ENCODE measurements around the gene ST14.

ST14 gene

DNA sequence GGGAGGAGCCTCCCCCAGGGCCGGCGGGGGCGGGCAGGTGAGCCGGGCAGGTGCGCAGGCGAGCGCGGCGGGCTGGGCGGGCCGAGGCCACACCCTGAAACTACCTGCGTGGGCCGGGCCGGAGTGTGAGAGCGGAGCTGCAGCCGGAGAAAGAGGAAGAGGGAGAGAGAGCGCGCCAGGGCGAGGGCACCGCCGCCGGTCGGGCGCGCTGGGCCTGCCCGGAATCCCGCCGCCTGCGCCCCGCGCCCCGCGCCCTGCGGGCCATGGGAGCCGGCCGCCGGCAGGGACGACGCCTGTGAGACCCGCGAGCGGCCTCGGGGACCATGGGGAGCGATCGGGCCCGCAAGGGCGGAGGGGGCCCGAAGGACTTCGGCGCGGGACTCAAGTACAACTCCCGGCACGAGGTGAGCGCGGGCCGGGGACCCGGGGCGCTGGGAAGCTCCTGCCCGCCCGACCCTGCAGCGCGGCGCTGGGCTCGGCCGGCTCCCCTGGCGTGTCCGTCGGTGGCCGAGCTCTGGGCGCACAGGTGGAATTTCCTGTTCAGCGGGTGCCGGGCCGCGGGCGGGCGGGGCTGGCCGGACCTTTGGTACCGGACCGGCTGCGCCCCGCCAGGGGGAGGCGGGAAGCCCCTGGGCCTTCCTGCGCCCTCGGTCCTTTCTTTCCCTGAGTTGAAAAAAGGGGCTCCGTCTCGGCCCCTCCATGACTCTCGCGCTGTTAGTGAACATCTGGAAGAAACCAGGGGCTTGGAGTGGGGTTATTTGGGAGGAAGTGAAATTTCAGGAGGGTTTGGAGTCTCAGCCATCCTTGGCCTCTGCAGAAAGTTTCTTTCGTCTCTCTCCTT, at the start of gene ST14:
ST14 (plus strand) TSS at position 126 of the 841 bp plus-strand sequence; CDS start at position 324, 198 bp downstream.
- DNase-seq (ENCODE audit: low read depth), result no peak

DNA sequence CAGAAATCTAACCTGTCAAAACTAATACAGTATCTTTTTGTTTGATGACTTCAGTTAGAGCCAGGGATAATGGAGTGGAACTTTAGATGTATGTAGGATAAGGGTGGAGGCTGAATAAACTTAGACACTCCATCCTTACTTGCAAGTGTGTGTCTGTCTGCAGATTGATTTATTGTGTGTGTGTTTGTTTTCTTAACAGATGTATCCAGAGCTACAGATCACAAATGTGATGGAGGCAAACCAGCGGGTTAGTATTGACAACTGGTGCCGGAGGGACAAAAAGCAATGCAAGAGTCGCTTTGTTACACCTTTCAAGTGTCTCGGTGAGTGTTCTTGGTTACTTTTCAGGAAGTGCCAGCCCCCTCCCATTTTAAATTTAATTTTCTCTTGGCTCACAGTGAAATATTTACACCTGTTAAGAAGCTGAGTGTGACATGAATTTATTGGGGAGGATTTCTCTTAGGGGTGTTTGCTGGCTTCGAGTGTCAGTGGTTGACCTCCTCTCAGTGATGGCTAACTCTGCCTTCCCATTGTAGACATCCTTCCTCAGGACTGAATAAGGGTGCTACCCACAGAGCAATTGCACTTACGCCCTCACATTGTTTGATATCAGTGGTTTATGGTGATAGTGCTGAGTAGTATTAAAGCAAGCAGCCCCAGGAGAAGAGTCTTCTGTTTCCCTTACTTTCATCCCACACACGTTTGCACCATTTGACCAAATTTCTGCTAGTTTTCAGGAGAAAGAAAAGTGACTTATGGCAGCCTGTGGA, 49.1 kb upstream of the ST14 start:
- no peak for DNase-seq (ENCODE audit: low read depth)

DNA sequence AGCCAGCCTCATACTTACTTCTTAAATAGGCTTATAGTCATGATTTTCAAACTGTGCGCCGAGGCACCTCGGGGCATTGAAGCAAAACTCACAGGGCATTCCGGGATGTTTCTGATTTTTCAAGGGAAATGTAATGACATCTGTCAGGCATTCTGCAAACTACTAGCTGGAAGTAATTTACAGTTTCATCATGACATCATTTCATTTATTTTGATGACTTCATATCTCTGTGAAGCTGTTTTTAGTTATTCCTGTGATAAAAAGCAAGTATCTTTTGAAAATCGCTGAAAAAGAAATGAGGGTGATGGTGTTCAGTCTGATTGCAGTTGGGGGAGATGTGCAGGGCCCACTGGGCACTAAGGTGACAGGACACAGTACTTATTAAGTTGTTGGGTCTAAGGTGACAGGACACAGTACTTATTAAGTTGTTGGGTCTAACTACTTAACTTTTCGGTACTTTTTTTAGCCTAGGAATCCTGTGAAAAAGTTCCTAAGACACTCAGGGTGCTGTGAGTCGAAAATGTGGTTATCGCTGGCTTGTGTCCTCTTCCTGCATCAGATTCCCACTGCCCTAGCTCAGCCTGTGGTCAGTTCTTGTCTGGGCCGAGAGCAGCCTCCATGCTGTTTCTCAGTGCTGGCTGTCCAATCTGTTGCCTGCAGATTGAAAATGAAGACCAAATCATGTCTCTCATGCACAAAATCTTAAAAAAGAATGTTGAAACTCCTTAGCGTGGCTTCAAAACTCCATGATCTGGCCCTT, 47.3 kb upstream of the ST14 start:
- DNase-seq (ENCODE audit: low read depth), result no peak

DNA sequence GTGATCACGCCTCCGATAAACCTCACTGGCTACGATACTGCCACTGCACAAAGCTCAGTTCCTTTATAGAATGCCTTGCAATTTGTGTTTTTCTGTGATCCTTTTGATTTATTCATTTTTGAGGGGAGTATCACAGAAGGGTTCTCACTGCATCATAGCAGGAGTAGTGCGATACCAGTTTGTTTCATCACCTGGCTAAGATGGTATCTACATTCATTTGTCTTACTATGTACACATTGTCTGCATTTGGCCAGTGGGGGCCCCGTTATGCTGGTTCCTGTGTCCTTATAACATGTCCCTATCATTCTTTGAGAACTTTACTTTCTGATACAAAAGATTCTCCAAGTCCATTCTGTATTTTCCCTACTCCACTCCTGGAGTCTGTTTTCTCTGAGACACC, 45.3 kb upstream of the ST14 start:
- DNase-seq (ENCODE audit: low read depth), result no peak

DNA sequence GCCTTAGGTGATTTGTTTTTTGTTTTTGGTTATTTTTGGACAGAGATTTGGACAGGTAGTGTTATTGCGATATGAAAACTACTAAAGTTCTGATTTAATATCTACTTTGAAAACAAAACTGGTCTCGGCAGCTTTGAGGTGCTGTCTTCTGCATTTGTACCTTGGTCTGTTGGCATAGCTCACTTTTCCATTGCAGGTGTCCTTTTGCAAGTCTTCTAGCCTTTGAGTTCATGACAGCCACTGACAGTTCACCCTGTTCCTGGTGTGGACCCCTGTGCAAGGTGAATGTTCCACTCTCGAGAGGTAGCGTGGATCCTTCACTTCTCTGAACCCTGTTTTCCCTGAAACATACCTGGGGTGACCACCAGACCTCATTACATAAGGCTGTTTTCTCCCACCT, 44.9 kb upstream of the ST14 start:
- no peak for DNase-seq (ENCODE audit: low read depth)

DNA sequence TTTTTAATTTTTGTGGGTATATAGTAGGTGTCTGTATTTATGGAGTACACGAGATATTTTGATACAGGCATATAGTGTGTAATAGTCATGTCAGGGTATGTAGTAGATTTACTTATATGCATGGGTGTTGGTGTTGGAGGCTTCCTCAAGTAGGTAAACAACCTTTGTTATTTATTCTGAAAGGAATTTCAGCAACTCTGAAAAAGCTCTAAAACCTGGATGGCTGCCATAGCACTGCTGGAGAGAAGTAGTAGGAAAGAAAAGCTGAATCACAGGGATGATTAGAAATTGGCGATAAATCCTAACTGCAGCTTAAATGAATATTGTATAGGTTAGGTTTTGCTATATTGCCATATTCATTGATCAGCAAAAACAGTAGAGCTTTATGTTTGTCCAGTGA, 44.4 kb upstream of the ST14 start:
- no peak for DNase-seq (ENCODE audit: low read depth)

DNA sequence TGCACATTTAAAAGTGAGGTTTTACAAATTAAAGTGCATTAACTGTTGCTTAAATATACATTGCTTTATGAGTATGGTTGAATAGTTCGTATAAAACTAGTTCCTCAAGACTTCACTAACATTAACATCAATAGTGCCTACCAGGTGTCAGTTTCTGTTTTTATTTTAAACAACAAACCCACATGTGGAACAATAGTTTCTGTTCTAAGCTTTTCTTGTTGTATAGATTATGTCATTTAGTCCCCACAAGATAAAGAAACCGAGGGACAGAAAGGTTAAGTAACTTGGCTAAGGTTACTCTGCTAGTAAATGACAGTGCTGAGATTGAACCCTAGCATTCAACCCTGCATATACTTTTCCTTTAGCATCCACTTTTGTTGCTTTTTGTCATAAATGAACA, 41.4 kb upstream of the ST14 start:
- no peak for DNase-seq (ENCODE audit: low read depth)

DNA sequence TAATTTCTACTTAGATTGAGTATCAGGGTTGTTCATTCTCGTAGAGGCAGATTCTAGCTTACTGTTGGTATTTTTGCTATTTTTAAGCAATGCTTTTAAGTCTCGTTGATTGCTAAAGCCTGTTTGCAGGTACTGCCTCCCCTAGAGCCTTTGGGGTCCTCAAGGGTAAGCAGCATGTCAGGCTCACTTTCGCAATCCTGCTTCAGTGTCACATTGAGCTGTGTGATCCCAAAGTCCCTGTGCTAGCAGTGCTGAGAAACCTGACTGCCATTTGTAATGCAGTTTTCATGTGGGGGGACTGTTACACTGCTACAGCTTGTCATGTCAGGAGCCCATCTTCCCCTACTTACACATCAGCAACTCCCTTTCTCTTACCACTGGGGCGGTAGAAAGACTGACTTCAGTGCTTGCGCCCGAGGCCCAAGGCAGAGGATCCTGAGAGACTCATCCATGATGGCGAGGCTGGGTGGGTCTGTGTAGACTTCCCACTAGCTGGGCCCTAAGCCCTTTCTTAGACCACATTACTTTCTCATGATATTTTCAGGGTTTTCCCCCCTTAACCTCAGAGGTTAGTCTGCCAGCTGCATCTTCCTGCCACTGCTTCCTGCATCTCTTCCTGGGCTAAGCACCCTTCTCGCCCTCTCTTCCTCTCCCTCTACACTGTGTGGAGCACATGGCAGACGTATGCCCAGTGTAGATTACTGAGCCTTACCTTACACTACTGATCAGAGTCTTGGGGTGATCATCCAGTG, 40.8 kb upstream of the ST14 start:
- DNase-seq (ENCODE audit: low read depth), result peak; percentile 6

DNA sequence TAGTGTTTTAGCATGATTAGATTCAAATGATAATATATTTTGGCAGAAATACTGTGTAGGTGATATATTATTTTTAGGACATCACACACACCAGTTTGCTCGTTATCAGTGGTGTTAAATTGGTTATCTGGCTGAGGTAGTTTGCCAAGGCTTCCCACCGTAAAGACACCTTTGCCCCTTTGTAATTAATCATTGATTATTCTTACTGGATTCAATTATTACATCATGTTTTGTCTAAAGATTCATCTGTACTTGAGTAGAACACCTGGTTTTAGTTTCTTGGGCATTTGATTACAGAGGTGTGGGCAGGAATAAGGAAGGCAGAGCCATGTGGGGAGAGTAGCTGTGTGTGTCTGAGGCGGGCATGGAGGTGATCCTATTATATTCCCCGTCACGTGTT, 39.5 kb upstream of the ST14 start:
- DNase-seq (ENCODE audit: low read depth), result no peak

DNA sequence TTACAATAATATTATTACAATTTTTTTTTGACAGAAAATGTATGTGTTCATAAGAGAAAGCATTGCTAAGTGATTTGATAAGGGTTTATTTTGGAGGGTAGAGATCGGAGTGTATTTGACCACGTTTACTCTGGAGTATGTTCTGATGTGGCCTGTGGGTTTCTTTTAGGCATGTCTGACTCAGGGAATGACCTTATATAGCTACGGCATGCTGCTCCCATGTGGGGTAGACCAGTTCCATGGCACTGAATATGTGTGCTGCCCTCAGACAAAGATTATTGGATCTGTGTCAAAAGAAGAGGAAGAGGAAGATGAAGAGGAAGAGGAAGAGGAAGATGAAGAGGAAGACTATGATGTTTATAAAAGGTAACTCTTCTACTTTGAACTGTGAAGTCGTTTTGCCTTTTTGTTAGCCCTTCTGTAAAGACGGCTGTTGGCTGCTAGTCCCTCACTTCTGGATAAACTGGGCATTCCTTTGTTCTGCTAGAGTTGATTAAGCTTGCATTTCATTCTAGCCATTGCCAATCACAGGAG, 38.1 kb upstream of the ST14 start:
- no peak for DNase-seq (ENCODE audit: low read depth)

DNA sequence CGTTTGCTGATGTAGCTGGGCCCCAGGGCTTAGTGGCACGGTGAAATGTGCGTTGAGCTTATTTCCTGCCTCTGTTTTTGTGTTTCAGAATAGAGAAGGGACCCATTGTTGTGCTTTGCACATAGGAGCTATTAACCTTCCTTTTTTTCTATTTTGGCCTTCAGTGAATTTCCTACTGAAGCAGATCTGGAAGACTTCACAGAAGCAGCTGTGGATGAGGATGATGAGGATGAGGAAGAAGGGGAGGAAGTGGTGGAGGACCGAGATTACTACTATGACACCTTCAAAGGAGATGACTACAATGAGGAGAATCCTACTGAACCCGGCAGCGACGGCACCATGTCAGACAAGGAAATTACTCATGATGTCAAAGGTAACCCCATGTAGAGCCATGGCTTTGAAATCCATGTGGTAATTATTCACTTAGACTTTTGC, 37.4 kb upstream of the ST14 start:
- peak; percentile 11 for DNase-seq (ENCODE audit: low read depth)

DNA sequence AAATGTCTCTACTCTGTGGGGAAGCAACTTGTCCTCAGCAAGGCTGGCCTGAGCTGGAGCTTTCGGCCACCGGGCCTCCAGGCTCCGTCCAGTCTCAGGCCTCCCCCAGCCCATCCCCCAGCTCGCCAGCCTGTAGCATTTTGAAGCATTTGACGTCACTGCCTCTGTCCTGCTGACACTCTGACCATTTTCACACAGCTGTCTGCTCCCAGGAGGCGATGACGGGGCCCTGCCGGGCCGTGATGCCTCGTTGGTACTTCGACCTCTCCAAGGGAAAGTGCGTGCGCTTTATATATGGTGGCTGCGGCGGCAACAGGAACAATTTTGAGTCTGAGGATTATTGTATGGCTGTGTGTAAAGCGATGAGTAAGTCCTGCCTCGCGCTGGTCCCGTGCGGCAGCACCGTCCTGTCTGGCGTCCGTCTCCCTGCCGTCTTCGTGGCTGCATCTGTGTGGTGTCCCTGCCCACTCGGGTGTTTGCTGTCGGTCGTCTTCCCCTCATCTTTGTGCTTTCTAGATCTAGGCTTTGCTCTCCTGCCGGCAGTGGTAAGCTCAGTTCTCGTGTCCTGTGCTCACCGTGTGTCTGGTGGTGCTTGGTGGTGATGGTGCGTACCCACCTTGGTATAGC, 36.1 kb upstream of the ST14 start:
- no peak for DNase-seq (ENCODE audit: low read depth)

DNA sequence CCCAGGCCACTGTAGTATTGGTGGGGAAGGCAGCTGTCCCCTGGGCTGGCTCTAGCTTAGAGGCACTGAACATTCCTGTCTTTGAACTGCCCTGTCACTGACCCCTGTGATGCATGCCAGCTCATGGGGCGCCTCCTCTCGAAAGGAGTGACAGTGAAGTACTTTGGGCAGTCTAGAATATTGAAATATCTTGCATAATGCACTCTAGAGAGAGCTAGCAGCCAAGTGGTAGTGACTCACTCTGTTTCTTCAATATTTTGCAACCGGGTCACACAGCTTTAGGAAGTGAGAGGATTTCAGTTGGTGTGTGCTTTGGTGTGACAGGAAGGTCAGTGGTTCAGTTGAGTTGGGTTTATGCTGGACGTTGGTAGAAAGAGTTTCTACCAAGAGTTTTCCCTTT, 35.5 kb upstream of the ST14 start:
- no peak for DNase-seq (ENCODE audit: low read depth)

DNA sequence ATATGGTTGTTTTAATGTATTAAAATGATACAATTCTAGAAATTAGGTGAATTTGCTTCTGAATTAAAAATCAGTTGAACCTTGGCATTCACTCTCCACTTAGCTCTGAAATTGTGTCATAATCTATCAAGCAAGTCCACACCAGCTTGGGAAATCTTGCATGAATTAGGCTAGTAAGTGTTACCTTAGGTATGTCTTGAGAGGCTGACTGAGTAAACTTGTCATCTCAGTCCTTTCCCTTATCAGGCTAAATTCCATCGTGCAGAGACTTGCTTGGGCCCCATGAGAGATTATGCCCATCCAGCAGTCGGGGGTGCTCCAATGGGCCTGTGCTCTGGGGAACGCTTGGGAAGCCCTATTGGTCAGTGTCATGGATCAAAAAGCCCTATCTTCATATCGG, 33.9 kb upstream of the ST14 start:
- DNase-seq (ENCODE audit: low read depth), result no peak

DNA sequence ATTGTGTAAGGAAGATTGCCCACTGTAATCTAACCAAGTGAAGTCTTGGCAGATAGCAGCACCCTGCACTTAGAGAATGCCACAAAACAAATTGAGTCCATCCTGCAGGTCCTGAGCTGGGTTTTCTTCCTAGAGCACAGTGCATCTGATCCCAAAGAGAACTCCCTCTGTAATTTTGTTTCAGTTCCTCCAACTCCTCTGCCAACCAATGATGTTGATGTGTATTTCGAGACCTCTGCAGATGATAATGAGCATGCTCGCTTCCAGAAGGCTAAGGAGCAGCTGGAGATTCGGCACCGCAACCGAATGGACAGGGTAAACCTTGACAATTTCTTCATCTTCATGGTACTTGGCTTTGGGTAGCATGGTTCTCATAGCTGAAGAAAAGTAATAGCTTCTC, 33.1 kb upstream of the ST14 start:
- DNase-seq (ENCODE audit: low read depth), result no peak

DNA sequence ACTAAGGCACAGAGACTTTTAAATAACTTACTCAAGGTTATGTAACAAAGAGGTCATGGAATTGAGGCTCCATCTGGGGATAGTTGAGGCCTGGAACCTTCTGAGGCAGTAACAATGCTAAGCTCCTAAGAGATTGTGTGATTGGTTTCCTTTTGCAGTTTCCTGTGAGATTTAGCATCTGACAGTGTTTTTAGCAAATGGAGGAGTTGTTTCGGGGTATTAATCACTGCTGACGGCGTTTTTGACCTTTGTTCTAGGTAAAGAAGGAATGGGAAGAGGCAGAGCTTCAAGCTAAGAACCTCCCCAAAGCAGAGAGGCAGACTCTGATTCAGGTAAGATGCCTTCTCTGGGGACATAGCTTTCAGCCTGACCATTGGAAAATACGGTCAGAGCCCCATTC, 32.1 kb upstream of the ST14 start:
- DNase-seq (ENCODE audit: low read depth), result no peak

DNA sequence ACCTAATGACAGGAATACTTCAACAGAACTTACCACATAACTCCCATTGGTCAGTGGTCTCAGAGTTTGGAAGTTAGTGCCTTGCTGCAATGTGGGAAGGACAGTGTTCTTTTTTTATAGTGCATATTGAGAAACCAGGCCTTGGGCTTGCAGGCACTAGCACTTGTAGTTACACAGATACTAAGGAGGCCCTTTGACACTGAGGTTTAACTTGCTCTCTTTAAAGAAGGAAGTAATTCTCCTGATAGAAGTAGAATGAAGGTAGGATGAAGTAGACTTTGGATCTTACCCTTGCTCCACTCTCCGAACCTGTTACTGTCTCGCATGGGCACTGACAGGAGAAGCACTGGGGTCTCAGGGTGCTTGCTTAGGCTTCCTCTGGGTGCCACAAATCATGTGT, 31.0 kb upstream of the ST14 start:
- no peak for DNase-seq (ENCODE audit: low read depth)

DNA sequence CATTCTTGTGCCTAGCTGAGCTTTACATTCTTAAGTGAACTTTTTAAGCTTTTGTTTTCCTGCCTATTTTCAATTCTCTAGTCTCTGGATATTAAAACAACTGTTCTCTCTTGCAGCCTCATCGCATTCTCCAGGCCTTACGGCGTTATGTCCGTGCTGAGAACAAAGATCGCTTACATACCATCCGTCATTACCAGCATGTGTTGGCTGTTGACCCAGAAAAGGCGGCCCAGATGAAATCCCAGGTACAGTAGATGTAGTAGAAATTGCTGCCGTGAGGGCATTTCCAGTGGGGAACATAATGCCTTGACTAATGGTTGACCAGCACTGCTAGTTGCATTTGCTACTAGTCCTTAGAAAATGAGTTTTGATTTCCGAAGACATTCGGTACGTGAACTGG, 29.7 kb upstream of the ST14 start:
- no peak for DNase-seq (ENCODE audit: low read depth)

DNA sequence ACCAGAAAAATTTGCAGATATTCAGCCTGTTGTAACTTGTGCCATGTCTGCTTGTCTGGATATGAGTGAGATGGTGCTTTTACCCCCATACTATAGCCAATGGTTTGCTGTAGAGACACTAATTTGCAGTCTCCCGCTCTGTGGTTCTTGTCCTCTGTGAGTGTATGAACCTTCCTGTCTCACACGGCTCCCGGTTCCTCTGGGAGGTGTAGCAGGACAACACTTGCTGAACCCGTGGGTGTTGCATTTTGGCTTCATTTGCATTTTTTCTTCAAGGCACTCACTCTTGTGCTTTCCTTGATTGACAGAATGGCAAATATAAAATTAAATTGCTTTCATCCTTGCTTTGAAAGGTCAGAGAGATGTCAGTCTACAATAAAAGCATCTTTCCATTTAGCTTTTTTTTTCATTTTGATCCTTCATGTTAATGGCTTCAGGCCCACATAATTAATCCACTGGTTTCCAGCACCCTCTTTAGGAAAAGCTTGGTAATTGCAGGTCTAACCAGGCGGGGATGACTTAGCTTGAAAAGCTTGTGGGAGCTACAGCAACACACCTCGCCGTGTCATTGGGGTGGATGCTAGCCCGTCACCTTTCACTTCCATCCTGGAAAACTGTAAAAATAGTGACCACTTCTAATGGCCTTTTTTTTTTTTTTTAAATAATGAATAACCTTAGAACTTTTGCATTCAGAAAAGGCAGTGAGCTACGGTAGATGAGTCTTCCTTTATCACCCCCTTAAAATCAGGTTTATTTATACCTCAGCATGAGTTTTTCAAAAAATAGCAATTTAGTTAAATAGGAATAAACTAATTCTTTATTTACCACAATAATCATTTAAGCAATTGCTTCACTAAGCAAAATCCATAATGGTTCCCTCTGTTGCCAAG, 27.4 kb upstream of the ST14 start:
- peak; percentile 38 for DNase-seq (ENCODE audit: low read depth)

DNA sequence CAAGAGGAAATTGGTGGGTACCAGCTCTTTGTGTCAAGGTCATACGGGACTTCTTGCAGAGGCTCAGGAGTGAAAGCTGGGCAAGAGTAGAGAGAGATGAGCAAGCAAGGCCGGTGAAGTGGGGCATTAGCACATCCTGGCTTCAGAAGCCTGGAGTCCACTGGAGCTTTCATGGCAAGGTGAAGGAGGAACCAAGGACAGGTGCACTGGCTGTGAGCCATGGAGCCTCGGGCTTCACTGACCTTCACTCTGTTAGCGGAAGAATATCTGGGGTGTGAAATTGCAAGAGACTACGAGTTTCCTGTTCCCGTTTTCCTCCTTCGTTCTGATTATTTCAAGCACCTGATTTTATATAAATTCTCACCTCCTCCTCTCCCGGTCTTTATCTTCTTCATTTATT, 25.9 kb upstream of the ST14 start:
- no peak for DNase-seq (ENCODE audit: low read depth)

Data from activated T-cell treated with anti-CD3 and anti-CD28 coated beads for 24 hours (primary cell).